AG10803 (cell line): ENCODE results near the gene SLC49A4.

Experiments
- DNase-seq: peaks from one replicate; pipeline ENCODE4 v3.0.0; 2010; ENCODE audit warnings: low read depth
- H3K4me3 ChIP-seq: 2 replicates; pipeline ENCODE4 v1.5.1; 2011; ENCODE audit warnings: mild to moderate bottlenecking, low read length, control low read depth
- CTCF ChIP-seq: conservative IDR thresholded peaks from 2 replicates; pipeline ENCODE4 v1.5.1; 2011; ENCODE audit warnings: mild to moderate bottlenecking, low read length, control low read depth, inconsistent platforms

The SLC49A4 gene

GRCh38 chr3:122886946-122887345 is 92.1 kb downstream of the SLC49A4 start:
- TF ChIP-seq CTCF: no peak
- DNase-seq: no peak
- no peak overlapping the region for H3K4me3 ChIP-seq

GRCh38 chr3:122890077-122890719 is 95.3 kb downstream of the SLC49A4 start:
- DNase-seq: peak; percentile 66
- TF ChIP-seq CTCF: no peak
- no peak overlapping the region for H3K4me3 ChIP-seq

GRCh38 chr3:122890720-122891220 is 95.9 kb downstream of the SLC49A4 start:
- DNase-seq: no peak

GRCh38 chr3:122892118-122892960 is 97.5 kb downstream of the SLC49A4 start:
- peak; percentile 1 for DNase-seq
- TF ChIP-seq CTCF: no peak
- no peak overlapping the region for H3K4me3 ChIP-seq

More at GRCh38 chr3:122890720-122891220, 95.9 kb downstream of the SLC49A4 start:
- H3K4me3 ChIP-seq: no peak overlapping the region
- no peak for TF ChIP-seq CTCF

- no peak for TF ChIP-seq CTCF
- DNase-seq: no peak
- no peak overlapping the region for H3K4me3 ChIP-seq
These were observed 98.4 kb downstream of the SLC49A4 start for GRCh38 chr3:122893282-122893681.

GRCh38 chr3:122893754-122894668 is 99.1 kb downstream of the SLC49A4 start:
- TF ChIP-seq CTCF: no peak
- no peak overlapping the region for H3K4me3 ChIP-seq
- peak; percentile 33 for DNase-seq
